ENCODE results near the gene OPCML. TPM values are rescaled to one million over a fixed set of nuclear protein-coding genes. Genes with fewer than 3 reads are reported as not detected.

Gene OPCML
- total RNA-seq, 1 donor from 2014 or later, result 1.7 TPM

DNA sequence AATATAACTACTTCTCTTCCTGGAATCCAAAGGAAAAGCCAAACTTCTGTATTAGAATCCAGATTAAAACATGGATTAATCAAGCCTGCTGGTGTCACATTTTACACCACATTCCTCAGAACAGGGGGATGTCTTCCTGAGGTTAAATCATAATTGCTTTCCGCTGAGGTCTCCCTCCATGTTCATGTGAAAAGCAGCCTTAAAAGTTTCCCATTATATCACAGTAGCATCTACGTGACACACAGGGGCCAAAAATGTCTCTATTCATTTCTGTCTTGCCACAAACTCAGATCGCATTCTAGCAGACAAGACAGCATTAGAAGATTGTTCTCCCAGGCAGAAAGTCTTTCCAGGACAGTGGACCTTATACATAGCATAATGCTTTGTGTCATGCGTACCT is 788.7 kb downstream of the OPCML start:
- Mint-ChIP-seq H3K36me3 (ENCODE audit: insufficient read depth) (no peaks in the 10 kb centered on the region), H3K9me3 (ENCODE audit: low read depth) (peaks cover 10% of the 10 kb centered on the region), H3K4me3 (ENCODE audit: low read depth) (no peak overlapping the region), H3K27me3 (peaks cover 21% of the 10 kb centered on the region), H3K4me1 (ENCODE audit: low read depth) (no peaks in the 10 kb centered on the region), H3K27ac (no peak overlapping the region)
- DNase-seq (ENCODE audit: low spot score, unreplicated experiment), result no peak
- TF ChIP-seq, protein P1, sequence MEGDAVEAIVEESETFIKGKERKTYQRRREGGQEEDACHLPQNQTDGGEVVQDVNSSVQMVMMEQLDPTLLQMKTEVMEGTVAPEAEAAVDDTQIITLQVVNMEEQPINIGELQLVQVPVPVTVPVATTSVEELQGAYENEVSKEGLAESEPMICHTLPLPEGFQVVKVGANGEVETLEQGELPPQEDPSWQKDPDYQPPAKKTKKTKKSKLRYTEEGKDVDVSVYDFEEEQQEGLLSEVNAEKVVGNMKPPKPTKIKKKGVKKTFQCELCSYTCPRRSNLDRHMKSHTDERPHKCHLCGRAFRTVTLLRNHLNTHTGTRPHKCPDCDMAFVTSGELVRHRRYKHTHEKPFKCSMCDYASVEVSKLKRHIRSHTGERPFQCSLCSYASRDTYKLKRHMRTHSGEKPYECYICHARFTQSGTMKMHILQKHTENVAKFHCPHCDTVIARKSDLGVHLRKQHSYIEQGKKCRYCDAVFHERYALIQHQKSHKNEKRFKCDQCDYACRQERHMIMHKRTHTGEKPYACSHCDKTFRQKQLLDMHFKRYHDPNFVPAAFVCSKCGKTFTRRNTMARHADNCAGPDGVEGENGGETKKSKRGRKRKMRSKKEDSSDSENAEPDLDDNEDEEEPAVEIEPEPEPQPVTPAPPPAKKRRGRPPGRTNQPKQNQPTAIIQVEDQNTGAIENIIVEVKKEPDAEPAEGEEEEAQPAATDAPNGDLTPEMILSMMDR (IDR thresholded peaks at IDR 0.05; ENCODE audit: unreplicated experiment), result no peak

DNA sequence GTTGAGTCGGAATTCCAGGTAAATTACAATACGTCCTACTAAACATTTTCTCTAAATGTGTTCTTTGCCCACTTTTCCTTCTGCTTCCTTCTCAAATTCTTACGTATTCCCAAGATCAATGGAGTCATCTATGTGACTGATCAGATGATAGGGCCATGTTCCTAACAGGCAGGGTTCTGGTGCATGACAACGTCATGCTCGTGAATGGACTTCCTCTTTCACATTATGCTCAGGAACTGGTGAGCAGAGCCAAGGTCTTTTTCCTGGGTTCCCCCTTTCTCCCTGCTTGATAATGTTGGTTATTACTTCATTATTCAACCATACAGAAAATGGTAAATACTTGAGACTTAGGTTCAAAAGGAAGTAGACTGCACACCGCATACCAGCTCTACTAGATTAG is 789.4 kb downstream of the OPCML start:
- Mint-ChIP-seq H3K36me3 (ENCODE audit: insufficient read depth) (no peaks in the 10 kb centered on the region), H3K27ac (no peak overlapping the region), H3K9me3 (ENCODE audit: low read depth) (peaks cover 11% of the 10 kb centered on the region), H3K4me3 (ENCODE audit: low read depth) (no peak overlapping the region), H3K27me3 (peaks cover 16% of the 10 kb centered on the region), H3K4me1 (ENCODE audit: low read depth) (no peaks in the 10 kb centered on the region)
- TF ChIP-seq, protein P1 (IDR thresholded peaks at IDR 0.05; ENCODE audit: unreplicated experiment), result no peak
- DNase-seq (ENCODE audit: low spot score, unreplicated experiment), result no peak

DNA sequence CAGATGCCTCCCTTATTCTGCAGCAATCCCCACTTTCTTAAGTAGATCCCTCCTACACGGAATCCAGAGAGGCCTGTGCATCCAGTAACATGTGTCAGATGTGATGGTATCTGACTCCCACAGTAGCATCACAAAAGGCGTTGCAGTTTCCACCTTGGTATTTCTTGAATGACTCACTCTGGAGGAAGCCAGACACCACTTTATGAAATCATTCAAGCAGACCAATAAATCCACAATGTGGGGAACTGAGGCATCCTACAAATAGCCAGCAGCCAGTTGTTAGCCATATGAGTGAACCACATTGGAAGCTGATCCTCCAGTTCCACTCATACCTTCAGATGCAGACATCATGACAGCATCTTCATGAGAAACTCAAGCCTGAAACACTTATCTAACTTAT is 798.1 kb downstream of the OPCML start:
- DNase-seq (ENCODE audit: low spot score, unreplicated experiment), result no peak
- Mint-ChIP-seq H3K4me1 (ENCODE audit: low read depth) (no peaks in the 10 kb centered on the region), H3K4me3 (ENCODE audit: low read depth) (no peak overlapping the region), H3K27ac (no peak overlapping the region), H3K27me3 (peaks cover 4% of the 10 kb centered on the region), H3K36me3 (ENCODE audit: insufficient read depth) (no peaks in the 10 kb centered on the region), H3K9me3 (ENCODE audit: low read depth) (peaks cover 7% of the 10 kb centered on the region)
- TF ChIP-seq, protein P1 (IDR thresholded peaks at IDR 0.05; ENCODE audit: unreplicated experiment), result no peak

DNA sequence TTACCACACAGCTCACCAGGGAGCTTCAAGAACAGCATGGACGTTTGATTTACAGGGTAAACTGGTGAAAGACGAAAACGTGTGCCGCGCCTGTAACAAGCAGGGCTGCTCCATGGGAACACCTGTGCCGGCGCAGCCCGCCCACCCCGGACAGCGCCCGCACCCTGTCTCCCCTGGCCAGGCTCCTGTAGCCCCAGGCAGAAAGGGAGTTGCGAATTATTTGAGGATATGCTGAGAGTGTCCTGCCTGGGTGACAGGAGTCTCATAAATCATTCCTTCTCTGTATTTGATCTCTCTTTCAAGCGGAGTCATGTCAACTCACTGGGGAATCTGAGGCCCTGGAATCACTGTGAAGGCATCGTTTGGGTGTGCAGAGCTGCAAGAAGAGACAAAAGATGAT is 804.3 kb downstream of the OPCML start:
- TF ChIP-seq, protein P1 (IDR thresholded peaks at IDR 0.05; ENCODE audit: unreplicated experiment), result no peak
- Mint-ChIP-seq H3K9me3 (ENCODE audit: low read depth) (peaks cover 9% of the 10 kb centered on the region), H3K4me1 (ENCODE audit: low read depth) (peaks cover 3% of the 10 kb centered on the region), H3K27ac (no peak overlapping the region), H3K4me3 (ENCODE audit: low read depth) (no peak overlapping the region), H3K27me3 (peaks cover 13% of the 10 kb centered on the region), H3K36me3 (ENCODE audit: insufficient read depth) (no peaks in the 10 kb centered on the region)
- DNase-seq (ENCODE audit: low spot score, unreplicated experiment), result no peak

DNA sequence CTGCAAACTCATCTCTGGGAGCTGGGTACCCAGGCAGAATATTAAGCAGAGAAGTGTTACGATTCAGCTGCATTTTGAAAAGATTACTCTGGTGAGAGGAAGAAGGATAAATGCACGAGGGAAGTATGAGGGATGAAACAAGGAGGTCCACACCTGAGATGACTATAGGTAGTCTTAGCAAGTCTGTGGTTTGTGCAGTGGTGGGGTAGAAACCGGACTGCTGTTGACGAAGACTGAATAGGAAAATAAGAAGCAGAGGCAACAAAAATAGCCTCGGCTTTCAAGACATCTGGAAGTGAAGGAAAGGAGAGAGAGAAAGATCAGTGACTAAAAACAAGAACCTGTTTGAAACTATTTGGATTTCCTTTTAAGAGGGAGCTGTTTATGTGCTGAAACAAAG is 810.8 kb downstream of the OPCML start:
- peaks cover 9% of the 10 kb centered on the region for H3K9me3 Mint-ChIP-seq (ENCODE audit: low read depth)
- H3K27me3 Mint-ChIP-seq, result peaks cover 25% of the 10 kb centered on the region
- no peak overlapping the region for H3K27ac Mint-ChIP-seq
- TF ChIP-seq, protein P1 (IDR thresholded peaks at IDR 0.05; ENCODE audit: unreplicated experiment), result no peak
- no peak for DNase-seq (ENCODE audit: low spot score, unreplicated experiment)
- no peak overlapping the region for H3K4me3 Mint-ChIP-seq (ENCODE audit: low read depth)
- no peaks in the 10 kb centered on the region for H3K36me3 Mint-ChIP-seq (ENCODE audit: insufficient read depth)
- H3K4me1 Mint-ChIP-seq (ENCODE audit: low read depth), result peaks cover 6% of the 10 kb centered on the region
